Adrenal gland (tissue), 19 donors: ENCODE data around the gene PRKCH. TPM values are rescaled to one million over a fixed set of nuclear protein-coding genes. Genes with fewer than 3 reads are reported as not detected.

Experiments
- DNase-seq, 7 donors: peaks; one replicate each; pipeline ENCODE4 v3.0.0-alpha.2; 2019 to 2020
- H3K27ac ChIP-seq, 5 donors: fragments of 200-600 bp; sonication (generic) in 4 of 5; 1 replicate in 3 of 5; 2 replicates in 2 of 5; pipeline versions ENCODE4 v1.5.1 to v1.8.0; 2016 to 2020; ENCODE audit warnings: mild to moderate bottlenecking in 1 of 5
- H3K27me3 ChIP-seq: fragments of 200-600 bp; 2 replicates; pipeline ENCODE4 v1.8.0; 2021
- H3K36me3 ChIP-seq, 2 donors: fragments of 200-600 bp; replicated peaks in 1 of 2; 1 replicate in 1 of 2; 2 replicates in 1 of 2; pipeline versions ENCODE4 v1.5.1 to v1.8.0; 2018 to 2022
- H3K4me1 ChIP-seq, 2 donors: fragments of 200-600 bp; replicated peaks in 1 of 2; 1 replicate in 1 of 2; 2 replicates in 1 of 2; pipeline versions ENCODE4 v1.5.1 to v1.8.0; 2018 to 2021
- H3K4me3 ChIP-seq, 4 donors: fragments of 200-600 bp; sonication (generic) in 3 of 4; one replicate each; pipeline ENCODE4 v1.5.1; 2016 to 2018
- H3K9me3 ChIP-seq, 3 donors: fragments of 200-600 bp; sonication (generic) in 1 of 3; replicated peaks in 1 of 3; 1 replicate in 2 of 3; 2 replicates in 1 of 3; pipeline versions ENCODE4 v1.5.1 to v1.8.0; 2016 to 2021
- POLR2A ChIP-seq, 2 donors: fragments of 450-650 bp; IDR thresholded peaks; one replicate each; pipeline ENCODE4 v1.6.1; 2017; ENCODE audit warnings: antibody characterized with exemption in 2 of 2, mild to moderate bottlenecking in 2 of 2, moderate library complexity in 1 of 2
- WGBS, 4 donors: extraction: QIAGEN DNeasy Blood & Tissue Kit in 2 of 4; methylation state at CpG; one replicate each; pipeline versions ENCODE4 v1.1.5 to v1.1.7; 2013 to 2017; 5-methylcytosine and 5-hydroxymethylcytosine counted together
- intact Hi-C, 2 donors: fragments of 100-400 bp; cut with DNase I; formaldehyde crosslinking; loops; one replicate each; pipeline versions ENCODE4 v1.14.1 to v1.15.0; 2022 to 2023
- long read RNA-seq, 10 donors: library from polyadenylated mRNA in 3 of 10; unstranded in 2 of 10; stranded (forward) in 1 of 10; transcript quantifications; one replicate each; pipeline ENCODE4 v2.0.0 and lab custom pipeline, GENCODE V29; 2021 to 2026
- polyA plus RNA-seq, 3 donors: library from polyadenylated mRNA; stranded (reverse); fragments of 200-250 nt in 2 of 3; fragments of 350-450 nt in 1 of 3; fragmentation: Illumina TruSeq in 1 of 3; extraction: RNeasy Lipid Tissue Mini Kit (QIAGEN cat#74804) in 1 of 3; gene quantifications; one replicate each; pipeline ENCODE4 v1.2.3, GENCODE V29; 2013 to 2014
- total RNA-seq, 9 donors: library from RNA; depleted of rRNA in 4 of 9; stranded (reverse); fragments of >200 nt in 4 of 9; fragments of 120-200 nt in 1 of 9; fragmentation: NEBNext Ultra II Directional in 1 of 9; extraction: Animal tissue kit (Norgen Biotek cat#: 25700) in 1 of 9; gene quantifications; one replicate each; pipeline versions ENCODE4 v1.1.0 to v1.2.4, GENCODE V29; 2013 to 2023
- TF ChIP-seq, protein P1 (sequence below), 6 experiments: fragments of 450-650 bp in 4 of 6; fragments of 200-600 bp in 2 of 6; sonication (generic) in 1 of 6; IDR thresholded peaks; 1 replicate in 5 of 6; 2 replicates in 1 of 6; pipeline versions ENCODE4 v1.5.1 to v1.8.0; 2016 to 2021; ENCODE audit warnings: antibody characterized with exemption in 6 of 6, mild to moderate bottlenecking in 2 of 6, moderate library complexity in 1 of 6
- donor health status: healthy with polysubstance abuse.
- donor health status: Bipolar disorder and iron deficiency.
- donor health status: DM: yes; HTN: yes; CAD: no.
- donor health status: DM: no; HTN: no; CAD: no.
- donor health status: DM: no; HTN: no; CAD: no.
- donor health status: DM: yes; HTN: yes; CAD: no.

PRKCH gene
- total RNA-seq: 10 to 100 TPM; 13.6 to 28.1 (median 18.0) TPM
- polyA plus RNA-seq: 10 to 100 TPM in 1 of 3 donors, 1 to 10 TPM in 2; 7.8 to 11.6 (median 9.9) TPM
- long read RNA-seq, donor 1, partial matches to known transcripts: 0 of 1 reads
- long read RNA-seq, donor 1, other reads (novel, unspliced or antisense): 0 of 1 reads
- long read RNA-seq, donor 2, partial matches to known transcripts: 0 of 1 reads
- long read RNA-seq, donor 2, other reads (novel, unspliced or antisense): 0 of 1 reads
- long read RNA-seq, donor 3, partial matches to known transcripts: 0 of 2 reads
- long read RNA-seq, donor 3, other reads (novel, unspliced or antisense): 0 of 2 reads
- long read RNA-seq, donor 4, partial matches to known transcripts: 2 of 5 reads
- long read RNA-seq, donor 4, other reads (novel, unspliced or antisense): 2 of 5 reads
- long read RNA-seq, donor 5, transcript PRKCH-201 (14 exons, 3,582 nt): major isoform, 33 of 41 reads
- long read RNA-seq, donor 5, partial matches to known transcripts: 1 of 41 reads
- long read RNA-seq, donor 5, other reads (novel, unspliced or antisense): 7 of 41 reads
- long read RNA-seq, donor 6, partial matches to known transcripts: 3 of 8 reads
- long read RNA-seq, donor 6, other reads (novel, unspliced or antisense): 3 of 8 reads
- long read RNA-seq, donor 7: 0 reads
- long read RNA-seq, donor 8, partial matches to known transcripts: 0 of 3 reads
- long read RNA-seq, donor 8, other reads (novel, unspliced or antisense): 0 of 3 reads
- long read RNA-seq, donor 9, partial matches to known transcripts: 0 of 4 reads
- long read RNA-seq, donor 9, other reads (novel, unspliced or antisense): 0 of 4 reads
- long read RNA-seq, donor 10, partial matches to known transcripts: 0 of 1 reads
- long read RNA-seq, donor 10, other reads (novel, unspliced or antisense): 0 of 1 reads

DNA sequence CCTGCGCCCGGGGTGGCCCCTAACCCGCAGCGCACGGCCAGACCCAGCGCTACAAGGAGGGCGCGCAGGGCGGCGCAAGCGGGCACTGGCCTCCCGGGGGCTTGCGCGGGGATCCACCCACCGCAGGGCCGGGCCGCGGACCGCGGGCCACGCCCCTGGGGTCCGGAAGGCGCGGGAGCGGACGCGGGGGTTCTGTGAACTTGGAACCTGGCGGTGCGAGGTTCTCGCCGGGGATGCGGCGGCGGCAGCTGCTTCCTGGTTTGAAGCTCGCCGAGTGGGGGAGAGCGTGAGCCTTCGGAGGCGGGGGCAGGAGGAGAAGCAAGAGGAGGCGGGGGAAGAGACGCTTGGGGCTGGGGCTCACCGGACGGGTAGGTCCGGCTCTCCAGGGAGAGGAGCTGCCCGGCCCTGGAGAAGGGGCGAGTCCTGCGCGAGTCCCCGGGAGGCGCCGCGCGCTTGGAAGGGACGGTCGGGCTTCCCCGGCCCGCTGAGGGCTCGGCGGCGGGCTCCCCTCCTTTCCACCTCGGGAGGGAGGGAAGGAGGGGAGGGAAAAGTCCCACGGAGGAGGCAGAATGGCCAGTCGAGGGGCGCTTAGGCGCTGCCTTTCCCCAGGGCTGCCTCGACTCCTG, at the start of gene PRKCH:
PRKCH (plus strand) TSS at position 195 of the 626 bp plus-strand sequence. CDS start 523 bp downstream, outside the sequence.
- H3K4me3 ChIP-seq: peak within 1 kb of the TSS; percentile 11 to 82 (median 48)
- DNase-seq: peak; percentile 55 to 81 (median 68)
- no peaks in the 10 kb centered on the region for H3K27me3 ChIP-seq
- WGBS, 4 donors: 0 to 1% (median 0%) methylated on average over 15 to 66 of the region's 66 CpGs
- intact Hi-C loops: no loop called here
- H3K4me1 ChIP-seq: peaks cover 6% of the 10 kb centered on the region in 2 donors
- TF ChIP-seq, protein P1, sequence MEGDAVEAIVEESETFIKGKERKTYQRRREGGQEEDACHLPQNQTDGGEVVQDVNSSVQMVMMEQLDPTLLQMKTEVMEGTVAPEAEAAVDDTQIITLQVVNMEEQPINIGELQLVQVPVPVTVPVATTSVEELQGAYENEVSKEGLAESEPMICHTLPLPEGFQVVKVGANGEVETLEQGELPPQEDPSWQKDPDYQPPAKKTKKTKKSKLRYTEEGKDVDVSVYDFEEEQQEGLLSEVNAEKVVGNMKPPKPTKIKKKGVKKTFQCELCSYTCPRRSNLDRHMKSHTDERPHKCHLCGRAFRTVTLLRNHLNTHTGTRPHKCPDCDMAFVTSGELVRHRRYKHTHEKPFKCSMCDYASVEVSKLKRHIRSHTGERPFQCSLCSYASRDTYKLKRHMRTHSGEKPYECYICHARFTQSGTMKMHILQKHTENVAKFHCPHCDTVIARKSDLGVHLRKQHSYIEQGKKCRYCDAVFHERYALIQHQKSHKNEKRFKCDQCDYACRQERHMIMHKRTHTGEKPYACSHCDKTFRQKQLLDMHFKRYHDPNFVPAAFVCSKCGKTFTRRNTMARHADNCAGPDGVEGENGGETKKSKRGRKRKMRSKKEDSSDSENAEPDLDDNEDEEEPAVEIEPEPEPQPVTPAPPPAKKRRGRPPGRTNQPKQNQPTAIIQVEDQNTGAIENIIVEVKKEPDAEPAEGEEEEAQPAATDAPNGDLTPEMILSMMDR (IDR thresholded peaks at IDR 0.05): peak in 2 of 6 experiments; percentile 1 to 9
- peak in 1 of 2 donors; percentile 49 for TF ChIP-seq POLR2A (IDR thresholded peaks at IDR 0.05)
- no peaks in the 10 kb centered on the region for H3K36me3 ChIP-seq
- peak within 1 kb of the TSS in 3 of 5 donors; percentile 28 to 78 (median 49) for H3K27ac ChIP-seq
- H3K9me3 ChIP-seq: no peaks in the 10 kb centered on the region

DNA sequence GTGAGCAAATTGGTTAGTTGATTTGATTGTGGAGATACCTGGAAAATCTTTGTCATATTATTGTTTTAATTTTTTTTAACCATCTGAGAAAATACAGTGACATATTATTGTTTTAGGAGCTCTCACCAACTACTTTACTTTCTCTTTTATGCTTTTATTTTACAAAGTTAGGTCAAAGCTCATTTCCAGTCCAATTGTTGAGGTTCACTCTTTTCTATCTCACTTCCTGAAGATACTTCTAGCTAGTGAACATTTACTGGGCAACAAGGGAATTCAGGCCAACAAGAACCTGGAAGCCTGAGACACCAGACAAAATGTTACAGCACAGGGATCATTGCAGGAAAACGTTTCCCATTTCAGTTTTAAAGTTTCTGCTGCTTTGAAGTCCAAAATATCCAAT, 44.1 kb upstream of the PRKCH start:
- Histone ChIP-seq H3K9me3 (no peaks in the 10 kb centered on the region), H3K4me3 (no peak overlapping the region), H3K36me3 (no peaks in the 10 kb centered on the region), H3K27ac (no peak overlapping the region), H3K27me3 (peaks cover 7% of the 10 kb centered on the region), H3K4me1 (peaks cover 5 to 16% of the 10 kb centered on the region in 2 donors)
- intact Hi-C loops: no loop called here
- WGBS, 4 donors: 48 to 61% (median 54%) methylated on average over 1 of the region's 1 CpG
- TF ChIP-seq POLR2A (IDR thresholded peaks at IDR 0.05): no peak
- TF ChIP-seq, protein P1 (IDR thresholded peaks at IDR 0.05): no peak
- DNase-seq: no peak

DNA sequence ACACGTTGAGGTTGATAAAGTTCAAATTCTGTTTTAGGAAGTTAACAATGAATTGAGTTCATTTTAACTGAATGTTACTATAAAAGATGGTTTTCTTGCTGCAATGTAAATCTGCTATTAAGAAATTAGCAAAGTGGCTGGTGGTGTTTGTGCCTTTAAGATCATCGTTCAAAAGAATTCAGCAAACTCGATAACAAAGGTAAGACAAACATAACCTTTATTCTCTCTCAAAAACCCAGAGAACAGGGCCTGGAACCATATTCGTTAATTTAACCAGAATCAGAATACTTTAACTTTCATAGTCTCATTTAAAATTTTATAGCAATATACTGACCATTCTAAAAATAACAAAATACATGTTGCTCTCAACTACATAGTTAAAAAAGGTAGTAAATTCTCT, 43.6 kb upstream of the PRKCH start:
- DNase-seq: no peak
- WGBS, 4 donors: 78 to 92% (median 82%) methylated on average over 4 of the region's 4 CpGs
- Histone ChIP-seq H3K9me3 (no peaks in the 10 kb centered on the region), H3K4me3 (no peak overlapping the region), H3K27me3 (peaks cover 7% of the 10 kb centered on the region), H3K36me3 (no peaks in the 10 kb centered on the region), H3K27ac (no peak overlapping the region), H3K4me1 (peaks cover 5 to 16% of the 10 kb centered on the region in 2 donors)
- intact Hi-C loops: no loop called here
- TF ChIP-seq POLR2A (IDR thresholded peaks at IDR 0.05): no peak
- TF ChIP-seq, protein P1 (IDR thresholded peaks at IDR 0.05): no peak
